ENCODE measurements around the gene SMIM12. TPM values are rescaled to one million over a fixed set of nuclear protein-coding genes. Genes with fewer than 3 reads are reported as not detected.

Gene SMIM12
- total RNA-seq, 6 experiments from 2014 or later, result 30.5 to 45.7 (median 32.2) TPM

DNA sequence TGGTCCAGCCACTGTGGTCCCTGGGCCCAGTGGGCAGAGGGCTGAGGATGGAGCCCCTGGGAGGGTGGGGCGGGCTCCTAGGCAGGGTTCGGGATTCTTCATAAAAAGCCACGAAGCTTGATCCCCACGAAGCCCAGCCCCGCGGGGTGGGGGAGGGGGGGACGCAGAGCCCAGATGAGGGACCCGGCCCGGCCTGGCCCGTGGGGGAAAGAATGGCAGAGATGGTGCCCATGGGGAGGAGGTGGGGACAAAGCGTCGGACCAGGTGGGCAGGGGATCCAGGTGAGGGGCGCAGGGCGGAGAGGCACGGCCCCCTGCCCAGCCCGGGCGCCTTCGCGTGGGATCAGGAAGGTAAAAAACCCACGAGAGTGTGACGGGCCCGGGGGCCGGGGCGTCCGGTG, 6.0 kb upstream of the SMIM12 start:
- no peak for ATAC-seq
- TF ChIP-seq CTCF (IDR thresholded peaks at IDR 0.05) (no peak), POLR2A (IDR thresholded peaks at IDR 0.05) (no peak)
- intact Hi-C loops (cut with DNase I), result no loop called here
- Histone ChIP-seq H3K4me1 (peaks cover 0 to 7% (median 0%) of the 10 kb centered on the region in 4 donors), H3K27me3 (no peaks in the 10 kb centered on the region), H3K4me3 (peak overlapping the region; percentile 63 to 75 (median 68)), H3K27ac (peak overlapping the region; percentile 60 to 71 (median 70)), H3K9me3 (no peaks in the 10 kb centered on the region), H3K36me3 (no peaks in the 10 kb centered on the region)
- no peak for DNase-seq
- WGBS (ENCODE audit: insufficient coverage, low coverage, low lambda C conversion rate, missing lambda C conversion rate), result 35% methylated on average over 5 of the region's 25 CpGs

GRCh38 chr1:34864759-34865158, 5.2 kb upstream of the SMIM12 start:
- no peak for TF ChIP-seq POLR2A (IDR thresholded peaks at IDR 0.05)
- 80% methylated on average over 1 of the region's 8 CpGs for WGBS (ENCODE audit: insufficient coverage, low coverage, low lambda C conversion rate, missing lambda C conversion rate)
- intact Hi-C loops (cut with DNase I), result no loop called here
- H3K27me3 ChIP-seq, result no peaks in the 10 kb centered on the region
- no peak overlapping the region for H3K4me3 ChIP-seq
- H3K27ac ChIP-seq, result no peak overlapping the region
- no peaks in the 10 kb centered on the region for H3K9me3 ChIP-seq
- peaks cover 0 to 14% (median 3%) of the 10 kb centered on the region in 4 donors for H3K4me1 ChIP-seq
- DNase-seq, result no peak
- H3K36me3 ChIP-seq, result no peaks in the 10 kb centered on the region
- ATAC-seq, result no peak

- no peak overlapping the region for H3K4me3 ChIP-seq
- no peak for DNase-seq
- H3K36me3 ChIP-seq, result no peaks in the 10 kb centered on the region
- no peak overlapping the region for H3K27ac ChIP-seq
- no peaks in the 10 kb centered on the region for H3K9me3 ChIP-seq
- intact Hi-C loops (cut with DNase I), result no loop called here
- H3K4me1 ChIP-seq, result peaks cover 0 to 19% (median 3%) of the 10 kb centered on the region in 4 donors
- H3K27me3 ChIP-seq, result no peaks in the 10 kb centered on the region
- TF ChIP-seq POLR2A (IDR thresholded peaks at IDR 0.05), result no peak
- no peak for TF ChIP-seq CTCF (IDR thresholded peaks at IDR 0.05)
- no peak for ATAC-seq
Observed at GRCh38 chr1:34863501-34863900, 4.0 kb upstream of the SMIM12 start.

DNA sequence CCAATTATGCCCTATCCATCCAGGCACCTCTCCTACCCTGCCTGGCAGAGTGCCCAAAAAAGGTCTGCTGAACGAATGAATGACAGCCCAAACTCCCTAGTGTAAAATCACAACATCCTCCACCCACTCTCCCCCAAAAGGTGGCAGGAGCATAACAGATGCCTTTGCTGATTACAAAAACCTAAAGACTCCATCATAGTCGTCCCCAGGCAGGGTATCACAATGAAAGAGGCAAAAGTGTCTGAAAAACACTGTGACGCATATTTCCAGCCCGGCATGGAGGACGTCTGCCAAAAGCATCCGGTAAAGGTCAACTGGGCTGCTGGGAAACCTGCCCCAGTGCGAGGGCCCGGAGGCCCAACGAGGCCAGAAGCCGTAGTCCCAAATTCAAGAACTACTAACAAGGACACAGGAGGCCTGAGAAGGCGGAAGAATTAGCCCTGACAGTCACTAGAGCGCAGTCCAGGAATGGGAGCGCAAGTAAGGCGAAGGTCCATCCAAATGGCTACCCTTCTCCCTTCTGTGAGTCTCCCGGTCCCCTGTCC, 576 bp downstream of the SMIM12 start:
- intact Hi-C loops (cut with DNase I), result no loop called here
- TF ChIP-seq CTCF (IDR thresholded peaks at IDR 0.05) (no peak), POLR2A (IDR thresholded peaks at IDR 0.05) (no peak)
- Histone ChIP-seq H3K4me3 (peak overlapping the region; percentile 95 to 97 (median 96)), H3K9me3 (no peaks in the 10 kb centered on the region), H3K4me1 (peaks cover 0 to 23% (median 9%) of the 10 kb centered on the region in 4 donors), H3K27me3 (no peaks in the 10 kb centered on the region), H3K36me3 (peaks cover 3 to 22% (median 13%) of the 10 kb centered on the region in 4 donors), H3K27ac (peak overlapping the region; percentile 75 to 97 (median 88))
- peak; percentile 27 to 54 (median 51) for ATAC-seq
- DNase-seq, result peak in 2 of 3 donors; percentile 54 to 63
- WGBS (ENCODE audit: insufficient coverage, low coverage, low lambda C conversion rate, missing lambda C conversion rate), result 0% methylated on average over 14 of the region's 15 CpGs

DNA sequence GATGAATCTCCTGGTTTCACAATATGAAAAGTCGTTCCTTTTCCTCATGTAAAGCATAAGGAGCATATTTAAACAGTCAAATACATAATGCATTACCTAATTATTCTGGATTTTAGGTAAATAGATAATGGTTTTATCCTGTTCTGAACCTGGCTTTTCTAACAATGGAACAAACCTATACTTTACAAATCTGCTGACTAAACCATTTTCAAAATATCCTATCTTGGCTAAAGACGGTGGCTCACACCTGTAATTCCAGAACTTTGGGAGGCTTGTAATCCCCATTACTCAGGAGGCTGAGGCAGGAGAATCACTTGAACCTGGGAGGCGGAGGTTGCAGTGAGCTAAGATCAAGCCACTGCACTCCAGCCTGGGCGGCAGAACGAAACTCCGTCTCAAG, 2.9 kb downstream of the SMIM12 start:
- ATAC-seq (no peak), DNase-seq (no peak)
- WGBS (ENCODE audit: insufficient coverage, low coverage, low lambda C conversion rate, missing lambda C conversion rate), result 91% methylated on average over 6 of the region's 6 CpGs
- Histone ChIP-seq H3K27ac (no peak overlapping the region), H3K4me3 (no peak overlapping the region), H3K27me3 (no peaks in the 10 kb centered on the region), H3K9me3 (no peaks in the 10 kb centered on the region), H3K4me1 (peaks cover 0 to 30% (median 11%) of the 10 kb centered on the region in 4 donors), H3K36me3 (peaks cover 3 to 25% (median 13%) of the 10 kb centered on the region in 4 donors)
- TF ChIP-seq POLR2A (IDR thresholded peaks at IDR 0.05) (no peak), CTCF (IDR thresholded peaks at IDR 0.05) (no peak)
- intact Hi-C loops (cut with DNase I), result no loop called here
